GM19463 (cell line): ENCODE measurements around the gene BAZ2B.
A peak's percentile ranks its signal among the peaks of the same experiment; 100 is the strongest.

Source experiments
- ATAC-seq: cut with Tn5 transposase; IDR thresholded peaks from one replicate; pipeline ENCODE4 v1.9.1; 2021; ENCODE audit warnings: mild to moderate bottlenecking, moderate library complexity; ENCODE audit not compliant: unreplicated experiment

BAZ2B gene

GRCh38 chr2:159615367-159616285 lies 722 bp downstream of the BAZ2B start:
- peak; percentile 81 for ATAC-seq

- ATAC-seq: peak; percentile 2
Measured at GRCh38 chr2:159614534-159615366, 1.6 kb downstream of the BAZ2B start.

GRCh38 chr2:159613651-159614285 lies 2.6 kb downstream of the BAZ2B start:
- no peak for ATAC-seq

- no peak for ATAC-seq
Measured at GRCh38 chr2:159613091-159613490, 3.3 kb downstream of the BAZ2B start.

GRCh38 chr2:159612255-159612901 lies 4.0 kb downstream of the BAZ2B start:
- no peak for ATAC-seq

- ATAC-seq: no peak
Measured at GRCh38 chr2:159609811-159610549, 6.4 kb downstream of the BAZ2B start.

- ATAC-seq: no peak
Measured at GRCh38 chr2:159608723-159609308, 7.5 kb downstream of the BAZ2B start.

GRCh38 chr2:159608108-159608507 lies 8.2 kb downstream of the BAZ2B start:
- ATAC-seq: no peak

GRCh38 chr2:159606287-159606686 lies 10.1 kb downstream of the BAZ2B start:
- no peak for ATAC-seq

- ATAC-seq: no peak
Measured at GRCh38 chr2:159605441-159606178, 10.7 kb downstream of the BAZ2B start.

- ATAC-seq: no peak
Measured at GRCh38 chr2:159604159-159604558, 12.2 kb downstream of the BAZ2B start.

- ATAC-seq: no peak
Measured at GRCh38 chr2:159600752-159601151, 15.6 kb downstream of the BAZ2B start.

GRCh38 chr2:159595410-159596046 lies 20.8 kb downstream of the BAZ2B start:
- no peak for ATAC-seq

GRCh38 chr2:159592441-159592840 lies 23.9 kb downstream of the BAZ2B start:
- ATAC-seq: no peak

- ATAC-seq: no peak
Measured at GRCh38 chr2:159591221-159591620, 25.1 kb downstream of the BAZ2B start.

GRCh38 chr2:159589286-159589685 lies 27.1 kb downstream of the BAZ2B start:
- no peak for ATAC-seq

- ATAC-seq: no peak
Measured at GRCh38 chr2:159586034-159586433, 30.3 kb downstream of the BAZ2B start.

GRCh38 chr2:159585622-159586021 lies 30.7 kb downstream of the BAZ2B start:
- no peak for ATAC-seq

- ATAC-seq: no peak
Measured at GRCh38 chr2:159584796-159585195, 31.6 kb downstream of the BAZ2B start.
